Progenitor cell of endocrine pancreas (in vitro differentiated cells): Measurements from ENCODE around the gene SNX32. TPM values are rescaled to one million over a fixed set of nuclear protein-coding genes. Genes with fewer than 3 reads are reported as not detected.

Experiments
- DNase-seq: peaks from one replicate; pipeline ENCODE4 v3.0.0; 2021; ENCODE audit warnings: low spot score; ENCODE audit not compliant: unreplicated experiment
- H3K27ac Mint-ChIP-seq: 2 replicates; pipeline ENCODE4 v1.8.0; 2021; ENCODE audit warnings: mild to moderate bottlenecking, moderate library complexity, mixed read lengths
- H3K27me3 Mint-ChIP-seq: 2 replicates; pipeline ENCODE4 v1.8.0; 2021; ENCODE audit warnings: mixed read lengths
- H3K36me3 Mint-ChIP-seq: 2 replicates; pipeline ENCODE4 v1.8.0; 2022; ENCODE audit warnings: mixed read lengths; ENCODE audit not compliant: insufficient read depth
- H3K4me1 Mint-ChIP-seq: 2 replicates; pipeline ENCODE4 v1.8.0; 2021; ENCODE audit warnings: low read depth, mixed read lengths
- H3K4me3 Mint-ChIP-seq: 2 replicates; pipeline ENCODE4 v1.8.0; 2021; ENCODE audit warnings: low read depth, mild to moderate bottlenecking, moderate library complexity, mixed read lengths
- H3K9me3 Mint-ChIP-seq: 2 replicates; pipeline ENCODE4 v1.8.0; 2021; ENCODE audit warnings: low read depth, mixed read lengths
- CTCF ChIP-seq: fragments of 200-600 bp; sonication (generic); IDR thresholded peaks from one replicate; pipeline ENCODE4 v1.5.0; 2021; ENCODE audit warnings: antibody characterized with exemption, mild to moderate bottlenecking; ENCODE audit not compliant: unreplicated experiment
- total RNA-seq: library from RNA; stranded (reverse); gene quantifications from 2 replicates; pipeline ENCODE4 v1.2.1, GENCODE V29; 2021

Gene SNX32
- total RNA-seq, 1 donor from 2014 or later = 4.6 TPM

- no peaks in the 10 kb centered on the region for H3K9me3 Mint-ChIP-seq
Measured at GRCh38 chr11:65862941-65863888, 29.5 kb downstream of the SNX32 start.

GRCh38 chr11:65863889-65864705, 30.3 kb downstream of the SNX32 start:
- Mint-ChIP-seq H3K36me3 (peaks cover 12% of the 10 kb centered on the region), H3K9me3 (no peaks in the 10 kb centered on the region), H3K27ac (no peak overlapping the region), H3K27me3 (no peaks in the 10 kb centered on the region), H3K4me3 (no peak overlapping the region), H3K4me1 (peaks cover 10% of the 10 kb centered on the region)
- no peak for TF ChIP-seq CTCF
- DNase-seq = no peak

More at GRCh38 chr11:65862941-65863888, 29.5 kb downstream of the SNX32 start:
- TF ChIP-seq CTCF = no peak
- no peak overlapping the region for H3K4me3 Mint-ChIP-seq
- H3K27ac Mint-ChIP-seq = peak overlapping the region; percentile 42
- H3K27me3 Mint-ChIP-seq = no peaks in the 10 kb centered on the region
- peaks cover 12% of the 10 kb centered on the region for H3K36me3 Mint-ChIP-seq
- peaks cover 16% of the 10 kb centered on the region for H3K4me1 Mint-ChIP-seq
- no peak for DNase-seq

- no peaks in the 10 kb centered on the region for H3K9me3 Mint-ChIP-seq
- TF ChIP-seq CTCF = no peak
- no peak overlapping the region for H3K4me3 Mint-ChIP-seq
- no peak for DNase-seq
- peaks cover 12% of the 10 kb centered on the region for H3K36me3 Mint-ChIP-seq
- H3K27ac Mint-ChIP-seq = peak overlapping the region; percentile 69
- H3K4me1 Mint-ChIP-seq = peaks cover 8% of the 10 kb centered on the region
- no peaks in the 10 kb centered on the region for H3K27me3 Mint-ChIP-seq
Measured at GRCh38 chr11:65864706-65865471, 31.1 kb downstream of the SNX32 start.

GRCh38 chr11:65865550-65866172, 31.9 kb downstream of the SNX32 start:
- DNase-seq = no peak
- peaks cover 12% of the 10 kb centered on the region for H3K36me3 Mint-ChIP-seq
- H3K9me3 Mint-ChIP-seq = no peaks in the 10 kb centered on the region
- no peak overlapping the region for H3K4me3 Mint-ChIP-seq
- no peak for TF ChIP-seq CTCF
- peaks cover 3% of the 10 kb centered on the region for H3K4me1 Mint-ChIP-seq
- no peak overlapping the region for H3K27ac Mint-ChIP-seq
- no peaks in the 10 kb centered on the region for H3K27me3 Mint-ChIP-seq
